ENCODE results near the gene ISM1. TPM values are rescaled to one million over a fixed set of nuclear protein-coding genes. Genes with fewer than 3 reads are reported as not detected.
"Not testable (repeated sequence)": the region's sequence is repeated elsewhere in the genome, so short reads cannot be mapped to it uniquely, and the experiment has no call there.

The ISM1 gene
- total RNA-seq, 4 donors from 2014 or later = 0.49 to 6.2 (median 2.3) TPM; not detected in 1

GRCh38 chr20:13229538-13229937, 8.5 kb downstream of the ISM1 start:
- Histone ChIP-seq H3K27me3 (no peaks in the 10 kb centered on the region), H3K4me3 (no peak overlapping the region), H3K4me1 (no peaks in the 10 kb centered on the region), H3K36me3 (no peaks in the 10 kb centered on the region), H3K27ac (no peak overlapping the region), H3K9me3 (no peaks in the 10 kb centered on the region)
- no peak for DNase-seq
- intact Hi-C loops (cut with DNase I; ENCODE audit: low total_unique reads) = no loop called here
- TF ChIP-seq CTCF (IDR thresholded peaks at IDR 0.05) (no peak), POLR2A (IDR thresholded peaks at IDR 0.05) (no peak)

GRCh38 chr20:13231031-13231752, 10.1 kb downstream of the ISM1 start:
- no peaks in the 10 kb centered on the region for H3K4me1 ChIP-seq
- DNase-seq = no peak
- no peaks in the 10 kb centered on the region for H3K27me3 ChIP-seq
- H3K36me3 ChIP-seq = no peaks in the 10 kb centered on the region
- intact Hi-C loops (cut with DNase I; ENCODE audit: low total_unique reads) = no loop called here
- H3K27ac ChIP-seq = no peak overlapping the region
- TF ChIP-seq CTCF (IDR thresholded peaks at IDR 0.05) (no peak), POLR2A (IDR thresholded peaks at IDR 0.05) (no peak)
- H3K4me3 ChIP-seq = no peak overlapping the region
- no peaks in the 10 kb centered on the region for H3K9me3 ChIP-seq

- TF ChIP-seq POLR2A (IDR thresholded peaks at IDR 0.05) (no peak), CTCF (IDR thresholded peaks at IDR 0.05) (no peak)
- Histone ChIP-seq H3K27ac (no peak overlapping the region), H3K4me3 (no peak overlapping the region), H3K4me1 (no peaks in the 10 kb centered on the region), H3K27me3 (no peaks in the 10 kb centered on the region), H3K9me3 (no peaks in the 10 kb centered on the region), H3K36me3 (no peaks in the 10 kb centered on the region)
- no peak for DNase-seq
- intact Hi-C loops (cut with DNase I; ENCODE audit: low total_unique reads) = no loop called here
Observed at GRCh38 chr20:13232999-13233398, 11.9 kb downstream of the ISM1 start.

GRCh38 chr20:13234961-13235360, 13.9 kb downstream of the ISM1 start:
- TF ChIP-seq CTCF (IDR thresholded peaks at IDR 0.05) = no peak
- TF ChIP-seq POLR2A (IDR thresholded peaks at IDR 0.05) = no peak
- intact Hi-C loops (cut with DNase I; ENCODE audit: low total_unique reads) = no loop called here

GRCh38 chr20:13236360-13236759, 15.3 kb downstream of the ISM1 start:
- H3K4me1 ChIP-seq; H3K9me3 ChIP-seq; H3K36me3 ChIP-seq; H3K27ac ChIP-seq; DNase-seq; intact Hi-C loops (cut with DNase I; ENCODE audit: low total_unique reads); H3K27me3 ChIP-seq; H3K4me3 ChIP-seq: not testable (repeated sequence)

More at GRCh38 chr20:13234961-13235360, 13.9 kb downstream of the ISM1 start:
- H3K4me3 ChIP-seq = no peak overlapping the region
- no peaks in the 10 kb centered on the region for H3K4me1 ChIP-seq
- no peak for DNase-seq
- no peaks in the 10 kb centered on the region for H3K9me3 ChIP-seq
- H3K36me3 ChIP-seq = no peaks in the 10 kb centered on the region
- no peak overlapping the region for H3K27ac ChIP-seq
- no peaks in the 10 kb centered on the region for H3K27me3 ChIP-seq
